Mesodermal cell (in vitro differentiated cells): ENCODE measurements around the gene ZNF543.
"Not testable (repeated sequence)": the region's sequence is repeated elsewhere in the genome, so short reads cannot be mapped to it uniquely, and the experiment has no call there.

ENCODE experiments used
- H3K27ac ChIP-seq: 2 replicates; pipeline ENCODE4 v1.7.0; 2013; ENCODE audit warnings: mild to moderate bottlenecking, low read depth, low read length, moderate library complexity; ENCODE audit not compliant: severe bottlenecking
- H3K36me3 ChIP-seq: 2 replicates; pipeline ENCODE4 v1.7.1; 2013; ENCODE audit warnings: mild to moderate bottlenecking, low read length, moderate library complexity; ENCODE audit not compliant: control insufficient read depth, insufficient read depth
- H3K4me1 ChIP-seq: one replicate; pipeline ENCODE4 v1.7.1; 2013; ENCODE audit warnings: mild to moderate bottlenecking, low read length; ENCODE audit not compliant: insufficient read depth, control insufficient read depth, poor library complexity, severe bottlenecking
- H3K4me3 ChIP-seq: 2 replicates; pipeline ENCODE4 v1.7.0; 2013; ENCODE audit warnings: low read length, control low read depth, mild to moderate bottlenecking; ENCODE audit not compliant: insufficient read depth, poor library complexity, severe bottlenecking; ENCODE audit errors: extremely low read depth
- H3K9me3 ChIP-seq: 2 replicates; pipeline ENCODE4 v1.7.1; 2013; ENCODE audit warnings: mild to moderate bottlenecking, low read length, moderate library complexity; ENCODE audit not compliant: control insufficient read depth
- whole genome bisulfite sequencing, 2 experiments: methylation state at CpG; one replicate each; pipeline ENCODE4 v1.1.5; 2013; ENCODE audit warnings: missing lambda C conversion rate in 2 of 2; ENCODE audit not compliant: insufficient coverage in 2 of 2; 5-methylcytosine and 5-hydroxymethylcytosine counted together

The ZNF543 gene

DNA sequence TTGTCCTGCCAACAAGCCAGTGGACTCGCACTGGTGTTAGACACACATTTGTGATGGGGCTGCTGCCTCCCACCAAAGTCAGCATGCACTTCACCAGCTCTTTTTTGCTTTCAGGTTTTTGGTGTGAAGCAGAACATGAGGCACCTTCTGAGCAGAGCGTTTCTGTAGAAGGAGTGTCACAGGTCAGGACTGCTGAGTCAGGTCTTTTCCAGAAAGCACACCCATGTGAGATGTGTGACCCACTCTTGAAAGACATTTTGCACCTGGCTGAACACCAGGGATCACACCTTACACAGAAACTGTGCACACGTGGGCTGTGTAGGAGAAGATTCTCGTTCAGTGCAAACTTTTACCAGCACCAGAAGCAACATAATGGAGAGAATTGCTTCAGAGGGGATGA lies 35.6 kb downstream of the ZNF543 start:
- peaks cover 62% of the 10 kb centered on the region for H3K36me3 ChIP-seq
- 91 to 100% methylated on average over 2 to 3 of the region's 4 CpGs for WGBS, 2 experiments

DNA sequence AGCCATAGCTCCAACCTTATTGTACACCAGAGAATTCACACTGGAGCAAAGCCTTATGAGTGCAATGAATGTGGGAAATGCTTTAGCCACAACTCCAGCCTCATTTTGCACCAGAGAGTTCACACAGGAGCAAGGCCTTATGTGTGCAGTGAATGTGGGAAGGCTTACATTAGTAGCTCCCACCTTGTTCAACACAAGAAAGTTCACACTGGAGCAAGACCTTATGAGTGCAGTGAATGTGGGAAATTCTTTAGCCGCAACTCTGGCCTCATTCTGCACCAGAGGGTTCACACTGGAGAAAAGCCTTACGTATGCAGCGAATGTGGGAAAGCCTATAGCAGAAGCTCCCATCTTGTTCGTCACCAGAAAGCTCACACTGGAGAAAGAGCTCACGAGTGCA lies 37.1 kb downstream of the ZNF543 start:
- no peaks in the 10 kb centered on the region for H3K9me3 ChIP-seq
- H3K36me3 ChIP-seq = peaks cover 61% of the 10 kb centered on the region
- H3K4me1 ChIP-seq = no peaks in the 10 kb centered on the region
- no peak overlapping the region for H3K27ac ChIP-seq
- no peak overlapping the region for H3K4me3 ChIP-seq
- 95 to 96% methylated on average over 5 of the region's 5 CpGs for WGBS, 2 experiments

More for the DNA sequence above, 35.6 kb downstream of the ZNF543 start:
- Histone ChIP-seq H3K4me1 (no peaks in the 10 kb centered on the region), H3K27ac (no peak overlapping the region), H3K9me3 (no peaks in the 10 kb centered on the region), H3K4me3 (no peak overlapping the region)

DNA sequence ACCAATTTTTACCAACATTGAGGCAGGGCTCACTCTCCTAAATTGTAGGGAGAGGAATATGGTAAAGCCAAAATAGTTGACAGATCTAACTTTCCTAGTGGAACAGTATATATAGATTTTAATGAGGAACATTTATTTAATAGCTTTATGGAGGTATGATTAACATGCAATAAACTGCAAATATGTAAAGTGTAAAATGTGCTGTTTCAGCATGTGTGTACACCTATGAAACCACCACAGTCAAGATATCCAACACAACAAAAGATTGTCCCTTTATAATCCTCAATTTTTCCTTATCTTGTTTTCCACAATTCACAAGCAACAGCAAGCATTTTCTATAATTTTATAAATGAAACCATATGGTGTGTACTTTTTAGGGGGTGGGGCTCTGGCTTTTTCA lies 39.0 kb downstream of the ZNF543 start:
- Histone ChIP-seq H3K27ac (no peak overlapping the region), H3K4me1 (no peaks in the 10 kb centered on the region), H3K4me3 (no peak overlapping the region), H3K36me3 (peaks cover 43% of the 10 kb centered on the region), H3K9me3 (no peaks in the 10 kb centered on the region)

DNA sequence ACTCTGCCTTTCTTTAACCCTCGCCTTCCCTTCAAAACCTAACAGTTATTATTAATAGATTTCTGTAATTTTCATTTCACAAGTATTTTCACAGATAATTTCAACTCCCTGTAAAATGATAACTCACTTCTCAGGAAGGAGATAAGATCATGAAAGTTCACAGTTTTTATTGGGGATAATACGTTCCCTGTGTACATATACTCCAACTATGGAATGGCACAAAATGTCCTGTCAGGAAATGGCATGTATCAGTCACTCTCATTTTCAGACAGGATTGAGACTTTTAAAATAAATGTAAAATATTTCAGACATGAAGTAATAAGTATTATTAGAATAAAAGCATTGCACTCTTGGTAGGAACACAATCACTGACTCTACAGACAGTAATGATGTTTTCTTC lies 42.1 kb downstream of the ZNF543 start:
- Histone ChIP-seq H3K9me3 (no peaks in the 10 kb centered on the region), H3K27ac (peak overlapping the region; percentile 85), H3K36me3 (peaks cover 15% of the 10 kb centered on the region), H3K4me1 (no peaks in the 10 kb centered on the region), H3K4me3 (peak overlapping the region; percentile 72)
- 100% methylated on average over 1 of the region's 2 CpGs; no CpG with 5 or more reads in 1 of the 2 experiments for WGBS, 2 experiments

DNA sequence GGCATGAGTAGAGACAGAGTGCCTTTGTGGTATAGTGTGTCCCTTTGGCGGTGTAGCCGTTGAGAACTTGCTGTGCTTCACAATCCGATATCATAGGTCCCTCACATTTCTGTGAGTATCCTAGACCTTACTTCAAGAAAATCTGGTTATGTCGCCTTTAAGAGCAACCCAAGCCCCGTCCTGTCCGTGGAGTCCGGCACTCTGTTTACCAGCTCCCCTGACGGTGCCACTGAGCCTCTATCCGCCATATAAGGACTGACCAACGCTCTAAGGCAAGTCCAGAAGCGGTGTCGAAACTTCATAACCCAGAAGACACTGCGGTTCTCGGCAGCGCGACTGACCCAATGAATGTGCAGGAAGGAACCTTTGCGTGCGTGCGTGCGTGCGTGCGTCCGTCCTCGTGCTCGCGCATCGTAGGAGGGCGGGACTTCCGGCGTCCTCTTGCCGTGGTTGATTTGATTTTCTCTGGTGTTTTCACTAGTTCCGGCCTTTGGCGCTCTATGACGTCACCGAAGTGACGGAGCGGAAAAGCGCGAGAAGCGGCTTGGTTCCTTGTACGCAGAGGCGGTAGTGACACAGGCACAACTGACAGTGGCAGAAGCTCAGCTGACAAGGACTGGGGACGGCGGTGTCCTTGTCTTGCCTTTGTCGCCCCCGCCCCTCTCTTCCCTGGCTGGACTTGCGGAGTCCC lies 42.9 kb downstream of the ZNF543 start, which contains the start of the genes TRAPPC2B and ZNF547:
TSS of gene TRAPPC2B (plus strand) at position 555 of the 691 bp plus-strand sequence. CDS start 1,283 bp downstream, outside the sequence.
TSS of gene ZNF547 (plus strand) at position 555 of the 691 bp plus-strand sequence. CDS start 5,005 bp downstream, outside the sequence.
- Histone ChIP-seq H3K4me3 (peak within 1 kb of the TSS; percentile 72), H3K27ac (peak within 1 kb of the TSS; percentile 86), H3K9me3 (no peaks in the 10 kb centered on the region), H3K36me3 (peaks cover 8% of the 10 kb centered on the region), H3K4me1 (no peaks in the 10 kb centered on the region)
- 4 to 5% methylated on average over 44 to 46 of the region's 47 CpGs for WGBS, 2 experiments

DNA sequence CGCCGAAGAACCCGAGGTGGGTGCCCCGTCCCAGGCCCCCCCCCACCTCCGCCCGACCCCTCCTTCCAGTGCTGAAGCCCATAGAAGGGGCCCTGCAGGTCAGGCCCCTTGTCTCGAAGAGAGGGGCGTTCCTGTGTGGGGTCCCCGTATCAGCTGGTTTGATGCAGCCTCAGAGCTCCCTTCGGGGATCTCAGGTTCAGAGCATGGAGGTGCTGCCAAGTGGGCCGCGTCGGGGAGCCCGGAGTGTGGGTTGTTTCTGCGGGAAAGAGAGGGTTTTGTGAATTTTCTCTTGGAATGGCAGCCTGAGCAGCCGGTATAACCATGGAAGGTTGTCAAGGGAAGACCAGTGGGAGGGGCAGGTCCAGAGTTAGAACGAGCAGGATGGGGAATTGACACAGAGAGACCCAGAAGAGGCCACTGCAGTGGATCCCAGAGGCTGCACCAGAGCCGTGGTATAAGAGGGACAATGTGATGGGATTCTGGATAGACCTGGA lies 43.5 kb downstream of the ZNF543 start:
- no peaks in the 10 kb centered on the region for H3K4me1 ChIP-seq
- peak overlapping the region; percentile 86 for H3K27ac ChIP-seq
- H3K4me3 ChIP-seq = peak overlapping the region; percentile 72
- H3K36me3 ChIP-seq = peaks cover 4% of the 10 kb centered on the region
- WGBS, 2 experiments = 3 to 6% methylated on average over 12 of the region's 18 CpGs
- H3K9me3 ChIP-seq = no peaks in the 10 kb centered on the region

DNA sequence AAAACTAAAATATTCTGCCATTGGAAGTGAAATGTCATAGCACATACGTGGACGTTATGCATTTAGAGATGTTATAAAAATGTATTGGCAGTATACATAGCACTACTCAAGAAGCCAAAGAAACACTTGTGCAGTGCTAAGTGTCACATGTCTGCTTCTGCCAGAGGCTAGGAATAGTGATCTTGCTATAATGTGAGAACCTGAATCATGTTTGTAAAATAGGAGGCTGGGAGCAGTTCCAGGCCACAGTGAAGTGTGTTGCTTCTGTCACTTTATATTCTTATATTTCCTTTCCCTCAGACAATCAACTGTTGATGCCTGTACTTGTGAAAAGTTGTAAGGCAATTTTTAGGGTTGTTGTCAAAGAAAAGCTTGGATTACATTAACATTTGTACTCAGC lies 46.5 kb downstream of the ZNF543 start:
- Histone ChIP-seq H3K4me1 (no peaks in the 10 kb centered on the region), H3K4me3 (no peak overlapping the region), H3K9me3 (no peaks in the 10 kb centered on the region), H3K36me3 (peaks cover 9% of the 10 kb centered on the region), H3K27ac (no peak overlapping the region)
- WGBS, 2 experiments = 100% methylated on average over 2 of the region's 2 CpGs

DNA sequence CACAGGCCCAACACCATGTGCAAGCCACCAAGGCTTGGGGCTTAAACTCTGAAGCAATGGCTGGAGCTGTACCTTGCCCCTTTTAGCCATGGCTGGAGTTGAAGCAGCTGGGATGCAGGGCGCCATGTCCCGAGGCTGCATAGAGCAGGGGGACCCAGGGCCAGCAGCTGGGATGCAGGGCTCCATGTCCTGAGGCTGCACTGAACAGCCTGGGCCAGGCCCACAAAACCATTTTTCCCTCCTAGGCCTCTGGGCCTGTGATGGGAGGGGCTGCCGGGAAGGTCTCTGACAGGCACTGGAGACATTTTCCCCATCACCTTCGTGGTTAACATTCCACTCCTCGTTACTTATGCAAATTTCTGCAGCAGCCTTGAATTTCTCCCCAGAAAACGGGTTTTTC lies 53.9 kb downstream of the ZNF543 start:
- Histone ChIP-seq H3K4me3 (no peak overlapping the region), H3K36me3 (peaks cover 61% of the 10 kb centered on the region), H3K4me1 (no peaks in the 10 kb centered on the region), H3K9me3 (peaks cover 35% of the 10 kb centered on the region), H3K27ac (no peak overlapping the region)
- 85 to 87% methylated on average over 5 to 6 of the region's 6 CpGs for WGBS, 2 experiments

DNA sequence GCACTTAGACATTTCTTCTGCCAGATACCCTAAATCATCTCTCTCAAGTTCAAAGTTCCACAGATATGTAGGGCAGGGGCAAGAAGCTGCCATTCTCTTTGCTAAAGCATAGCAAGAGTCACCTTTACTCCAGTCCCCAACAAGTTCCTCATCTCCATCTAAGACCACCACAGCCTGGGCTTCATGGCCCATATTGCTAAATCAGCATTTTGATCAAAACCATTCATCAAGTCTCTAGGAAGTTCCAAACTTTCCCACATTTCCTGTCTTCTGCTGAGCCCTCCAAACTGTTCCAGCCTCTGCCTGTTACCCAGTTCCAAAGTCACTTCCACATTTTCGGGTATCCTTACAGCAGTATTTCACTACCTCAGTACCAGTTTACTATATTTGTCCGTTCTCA lies 54.4 kb downstream of the ZNF543 start:
- Histone ChIP-seq H3K36me3 (peaks cover 61% of the 10 kb centered on the region), H3K9me3 (peaks cover 35% of the 10 kb centered on the region)
- H3K4me1 ChIP-seq, H3K4me3 ChIP-seq, H3K27ac ChIP-seq: not testable (repeated sequence)
- WGBS, 2 experiments = 86 to 100% methylated on average over 1 to 2 of the region's 2 CpGs

DNA sequence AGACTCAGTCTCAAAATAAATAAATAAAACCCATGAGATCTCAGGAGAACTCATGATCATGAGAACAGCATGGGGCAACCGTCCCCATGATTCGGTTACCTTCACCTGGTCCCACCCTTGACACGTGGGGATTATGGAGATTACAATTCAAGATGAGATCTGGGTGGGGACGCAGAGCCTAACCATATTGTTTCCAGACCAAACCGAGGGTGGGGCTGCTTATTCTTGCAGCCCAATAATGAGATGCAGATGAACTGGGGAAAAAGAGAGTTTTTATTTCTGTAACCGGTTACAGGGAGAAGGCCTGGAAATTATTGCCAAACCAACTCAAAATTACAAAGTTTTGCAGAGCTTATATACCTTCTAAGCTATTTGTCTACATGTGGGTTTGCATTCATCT lies 55.9 kb downstream of the ZNF543 start:
- Histone ChIP-seq H3K4me3 (no peak overlapping the region), H3K27ac (no peak overlapping the region), H3K36me3 (peaks cover 61% of the 10 kb centered on the region), H3K4me1 (no peaks in the 10 kb centered on the region), H3K9me3 (peaks cover 35% of the 10 kb centered on the region)
- WGBS, 2 experiments = 96 to 100% methylated on average over 3 to 5 of the region's 6 CpGs

DNA sequence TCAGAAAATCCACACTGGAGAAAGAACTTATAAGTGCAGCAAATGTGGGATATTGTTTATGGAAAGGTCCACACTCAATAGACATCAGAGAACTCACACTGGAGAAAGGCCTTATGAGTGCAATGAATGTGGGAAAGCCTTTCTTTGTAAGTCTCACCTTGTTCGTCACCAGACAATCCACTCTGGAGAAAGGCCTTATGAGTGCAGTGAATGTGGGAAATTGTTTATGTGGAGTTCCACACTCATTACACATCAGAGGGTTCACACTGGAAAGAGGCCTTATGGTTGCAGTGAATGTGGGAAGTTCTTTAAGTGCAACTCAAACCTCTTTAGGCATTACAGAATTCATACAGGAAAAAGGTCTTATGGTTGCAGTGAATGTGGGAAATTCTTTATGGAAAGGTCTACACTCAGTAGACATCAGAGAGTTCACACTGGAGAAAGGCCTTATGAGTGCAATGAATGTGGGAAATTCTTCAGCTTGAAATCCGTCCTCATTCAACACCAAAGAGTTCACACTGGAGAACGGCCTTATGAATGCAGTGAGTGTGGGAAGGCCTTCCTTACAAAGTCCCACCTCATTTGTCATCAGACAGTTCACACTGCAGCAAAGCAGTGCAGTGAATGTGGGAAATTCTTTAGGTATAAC lies 57.4 kb downstream of the ZNF543 start:
- Histone ChIP-seq H3K27ac (no peak overlapping the region), H3K4me3 (no peak overlapping the region), H3K9me3 (peaks cover 35% of the 10 kb centered on the region), H3K4me1 (no peaks in the 10 kb centered on the region), H3K36me3 (peaks cover 47% of the 10 kb centered on the region)
- WGBS, 2 experiments = no CpG with 5 or more reads among the region's 3 CpGs
